NOMO-1 treated with dmso at 0.1 percent for 144 hours (cell line): ENCODE results near the gene PRKCB.

ENCODE experiments used
- DNase-seq: peaks from one replicate; lab custom pipeline; 2025; ENCODE audit not compliant: unreplicated experiment; lab: John Stamatoyannopoulos, UW

PRKCB gene

DNA sequence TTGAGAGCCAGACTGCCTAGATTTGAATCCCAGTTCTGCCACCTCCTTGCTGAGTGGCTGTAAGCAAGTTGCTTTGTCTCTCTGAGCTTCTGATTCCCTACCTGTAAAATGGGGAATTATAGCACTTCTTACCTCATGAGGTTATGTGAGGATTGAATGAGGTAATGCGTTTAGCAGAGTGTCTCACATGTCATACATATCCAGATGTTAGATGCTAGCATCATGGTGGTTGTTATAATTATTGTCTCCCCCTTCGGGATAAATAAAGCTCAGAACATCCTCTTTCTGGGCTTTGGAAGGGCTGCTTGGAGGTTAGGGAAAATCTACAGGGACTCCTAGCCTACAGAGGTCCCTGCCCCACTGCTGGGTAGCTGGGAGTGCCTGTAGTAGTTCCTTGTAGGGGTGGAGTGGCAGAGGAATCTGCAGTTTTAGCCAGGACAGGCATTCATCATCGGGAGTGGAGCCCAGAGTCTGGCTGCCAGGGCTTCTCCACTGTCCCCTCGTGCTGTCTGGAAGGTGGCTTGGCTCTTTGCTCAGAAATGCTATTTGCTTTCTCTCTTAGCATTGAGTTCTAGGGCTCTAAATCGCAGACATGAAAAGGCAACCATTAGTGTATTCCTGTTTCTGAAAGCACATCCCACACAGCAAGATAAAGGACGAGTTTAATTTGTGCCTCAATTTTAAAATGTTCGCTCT lies 282.5 kb downstream of the PRKCB start:
- no peak for DNase-seq

DNA sequence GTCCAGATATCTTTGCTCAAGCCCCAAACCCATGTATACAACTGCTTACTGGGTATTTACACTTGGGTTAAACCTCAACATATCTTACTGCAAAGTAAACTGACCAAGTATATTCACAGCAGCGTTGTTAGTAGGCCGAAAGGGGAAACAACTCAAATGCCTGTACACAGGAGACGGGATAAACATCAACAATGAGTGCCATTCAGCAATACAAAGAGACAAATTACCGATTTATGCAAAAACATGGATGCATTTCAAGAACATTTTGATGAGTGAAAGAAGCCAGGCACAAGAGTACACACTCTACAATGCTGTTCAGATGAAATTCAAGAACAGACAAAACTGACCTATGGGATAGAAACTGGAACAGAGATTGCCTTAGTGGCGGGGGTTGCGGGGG lies 284.0 kb downstream of the PRKCB start:
- no peak for DNase-seq

DNA sequence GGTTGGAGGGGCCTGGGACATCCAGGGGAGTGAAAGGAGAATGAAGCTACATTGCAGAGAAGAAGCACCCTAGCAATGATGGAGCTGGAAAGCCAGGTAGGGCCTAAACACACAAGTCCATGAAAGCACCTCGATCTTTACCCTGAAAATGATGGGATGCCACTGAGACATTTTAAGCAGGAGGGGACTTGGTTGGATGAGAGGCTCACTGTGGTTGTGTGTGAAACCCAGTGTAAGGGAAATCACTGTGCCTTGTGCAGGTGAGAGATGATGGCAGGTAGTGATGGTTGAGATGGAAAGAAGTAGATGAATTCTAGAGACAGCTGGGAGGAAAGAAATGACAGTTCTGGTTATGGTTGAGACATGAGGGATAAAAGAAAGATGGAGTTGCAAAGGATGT lies 287.5 kb downstream of the PRKCB start:
- DNase-seq, result no peak

GRCh38 chr16:24124291-24124690 lies 288.5 kb downstream of the PRKCB start:
- DNase-seq, result no peak

GRCh38 chr16:24125214-24125613 lies 289.4 kb downstream of the PRKCB start:
- no peak for DNase-seq

DNA sequence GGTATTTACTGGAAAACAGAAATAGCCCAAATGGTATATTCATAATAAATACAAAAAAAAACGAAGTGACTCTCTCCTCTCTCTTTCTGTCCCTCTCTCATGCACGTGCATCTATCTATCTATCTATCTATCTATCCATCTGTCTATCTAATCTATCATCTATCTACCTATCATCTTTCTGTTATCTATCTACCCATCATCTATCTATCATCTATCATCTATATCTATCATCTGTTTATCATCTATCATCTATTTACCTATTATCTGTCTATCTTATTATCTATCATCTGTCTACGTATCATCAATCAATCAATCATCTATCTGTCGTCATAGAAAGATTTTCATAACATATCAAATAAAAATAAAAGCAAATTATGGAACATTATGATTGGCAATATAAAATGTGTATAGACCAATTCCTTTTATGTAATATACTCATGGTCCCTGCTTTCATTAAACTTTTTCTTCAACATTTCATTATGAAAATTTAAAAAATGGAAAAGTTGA lies 293.7 kb downstream of the PRKCB start:
- DNase-seq, result no peak

GRCh38 chr16:24130494-24131085 lies 294.8 kb downstream of the PRKCB start:
- DNase-seq, result no peak

DNA sequence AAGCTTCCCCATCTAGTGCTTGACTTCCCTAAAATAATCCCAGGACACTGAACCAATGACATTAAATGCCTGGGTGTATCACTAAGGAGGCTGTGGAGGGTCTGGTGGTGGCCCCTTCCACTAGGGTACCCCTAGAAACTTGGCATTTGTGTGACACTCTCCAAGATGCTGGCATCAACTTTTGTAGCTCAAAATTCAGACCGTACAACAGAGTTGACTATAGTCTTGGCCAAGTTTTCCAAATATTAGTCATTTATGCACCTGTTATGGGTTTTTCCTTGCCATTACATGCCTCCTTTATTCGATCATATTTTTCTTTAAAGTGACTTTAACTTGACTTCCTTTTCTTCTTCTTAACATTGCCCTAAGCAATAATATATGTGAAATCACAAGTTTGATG lies 295.5 kb downstream of the PRKCB start:
- DNase-seq, result no peak

- DNase-seq, result no peak
Measured at GRCh38 chr16:24132048-24132796, 296.4 kb downstream of the PRKCB start.

GRCh38 chr16:24132797-24133155 lies 297.0 kb downstream of the PRKCB start:
- no peak for DNase-seq

DNA sequence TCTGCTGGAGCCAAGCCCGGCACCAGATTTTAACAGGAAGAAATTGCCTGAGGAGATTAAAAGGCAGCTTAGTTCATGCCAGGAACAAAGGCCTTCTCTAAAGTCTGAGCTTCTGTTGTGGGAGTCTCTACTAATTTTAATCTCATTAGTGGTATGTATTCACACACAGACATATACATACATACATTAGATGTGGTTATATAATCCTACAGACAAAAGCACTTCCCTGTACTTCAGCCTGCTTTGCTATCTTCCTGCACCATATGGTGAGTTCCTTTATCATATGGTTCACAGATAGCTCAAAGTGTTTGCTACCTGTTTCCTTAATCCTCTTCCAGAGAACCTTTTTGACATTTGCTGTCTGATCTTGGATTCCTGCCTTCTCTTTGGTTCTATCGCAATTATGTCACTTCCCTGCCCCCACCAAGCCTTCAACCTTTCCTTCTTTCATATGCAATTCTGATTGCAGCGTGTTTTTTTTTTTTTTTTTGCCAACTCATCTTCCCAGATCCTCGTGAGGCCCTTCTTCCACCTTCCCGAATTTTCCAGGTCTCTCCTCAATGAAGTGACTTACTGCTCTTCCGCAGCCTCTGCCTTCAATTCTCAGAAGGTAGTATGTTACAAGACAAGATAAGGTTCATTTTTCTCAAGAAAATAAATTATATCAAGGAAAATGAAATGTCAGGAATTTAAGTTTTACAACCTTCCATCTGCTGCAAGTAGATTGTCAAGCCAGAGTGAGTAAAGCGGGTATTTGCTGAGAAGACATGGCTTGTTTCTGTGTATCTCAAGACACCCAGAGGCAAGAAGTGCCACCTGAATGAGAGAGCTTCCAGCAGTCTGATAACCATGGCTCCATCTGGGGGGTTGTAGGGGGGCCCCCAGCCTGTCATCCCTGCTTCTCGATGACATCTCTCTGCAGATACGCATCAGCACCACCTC lies 300.1 kb downstream of the PRKCB start:
- no peak for DNase-seq

DNA sequence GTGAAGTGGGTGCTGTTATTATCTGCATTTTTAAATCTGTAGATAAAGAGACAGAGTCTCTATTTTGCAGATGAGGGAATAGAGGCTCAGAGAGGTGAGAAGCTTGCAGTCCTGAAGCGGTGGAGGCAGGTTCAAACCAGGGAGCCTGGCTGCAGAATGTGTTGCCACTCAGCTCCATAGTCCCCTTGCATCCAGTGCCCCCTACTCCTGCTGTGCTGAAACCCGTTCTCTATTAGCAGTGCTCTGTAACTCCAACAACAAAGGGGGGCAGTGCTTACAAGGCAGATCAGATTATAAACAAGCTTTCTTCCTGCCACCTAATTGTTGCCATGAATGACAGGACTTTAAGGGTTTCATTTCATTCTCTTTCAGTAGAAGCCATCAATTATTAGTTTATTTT lies 302.2 kb downstream of the PRKCB start:
- DNase-seq, result no peak

DNA sequence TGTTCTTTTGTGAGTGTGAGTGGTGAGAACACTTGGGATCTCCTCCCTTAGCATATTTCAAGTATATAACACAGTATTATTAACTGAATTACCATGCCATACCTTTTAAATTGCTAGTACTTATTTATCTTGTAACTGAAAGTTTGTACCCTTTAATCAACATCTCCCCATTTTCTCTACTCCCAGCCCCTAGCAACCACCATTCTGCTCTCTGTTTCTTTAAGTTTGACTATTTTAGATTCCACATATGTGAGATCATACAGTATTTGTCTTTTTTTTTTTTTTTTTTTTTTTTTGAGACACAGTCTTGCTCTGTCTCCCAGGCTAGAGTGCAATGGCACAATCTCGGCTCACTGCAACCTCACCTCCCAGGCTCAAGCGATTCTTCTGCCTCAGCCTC lies 302.8 kb downstream of the PRKCB start:
- DNase-seq, result no peak

- DNase-seq, result no peak
Measured at GRCh38 chr16:24139282-24139681, 303.5 kb downstream of the PRKCB start.

DNA sequence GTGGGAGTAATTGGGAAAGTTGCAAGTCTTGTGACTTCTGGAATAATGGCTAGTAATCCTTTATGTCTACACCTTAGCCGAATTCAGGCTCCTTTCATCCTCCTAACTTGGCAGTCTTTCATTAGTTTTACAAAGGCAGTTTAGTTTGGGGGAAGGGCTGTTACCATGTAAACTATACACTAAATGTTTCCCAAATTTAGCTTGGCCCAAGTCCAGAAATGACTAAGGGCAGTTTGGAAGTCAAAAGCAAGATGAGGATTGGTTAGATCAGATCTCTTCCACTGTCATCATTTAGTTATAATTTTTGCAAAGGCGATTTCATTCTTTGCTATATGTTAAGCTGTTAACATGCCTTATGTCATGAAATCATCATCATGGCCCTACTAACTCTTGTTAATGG lies 304.9 kb downstream of the PRKCB start:
- DNase-seq, result no peak

- no peak for DNase-seq
Measured at GRCh38 chr16:24141466-24141865, 305.7 kb downstream of the PRKCB start.

GRCh38 chr16:24141917-24142316 lies 306.1 kb downstream of the PRKCB start:
- no peak for DNase-seq

DNA sequence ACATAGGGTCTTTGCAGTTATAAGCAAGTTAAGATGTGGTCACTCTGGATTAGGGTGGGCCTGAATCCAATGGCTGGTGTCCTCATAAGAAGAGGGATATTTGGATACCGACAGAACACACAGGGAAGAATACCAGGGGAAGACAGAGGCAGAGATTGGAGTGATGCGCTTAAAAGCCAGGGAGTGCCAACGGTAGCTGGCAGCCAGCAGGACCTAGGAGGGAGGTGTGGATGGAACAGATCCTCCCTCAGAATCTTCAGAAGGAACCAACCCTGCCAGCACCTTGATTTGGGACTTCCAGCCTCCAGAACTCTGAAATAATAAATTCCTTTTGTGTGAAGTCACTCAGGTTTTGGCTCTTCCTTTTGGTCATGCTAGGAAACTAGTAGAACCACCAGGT lies 310.1 kb downstream of the PRKCB start:
- no peak for DNase-seq

DNA sequence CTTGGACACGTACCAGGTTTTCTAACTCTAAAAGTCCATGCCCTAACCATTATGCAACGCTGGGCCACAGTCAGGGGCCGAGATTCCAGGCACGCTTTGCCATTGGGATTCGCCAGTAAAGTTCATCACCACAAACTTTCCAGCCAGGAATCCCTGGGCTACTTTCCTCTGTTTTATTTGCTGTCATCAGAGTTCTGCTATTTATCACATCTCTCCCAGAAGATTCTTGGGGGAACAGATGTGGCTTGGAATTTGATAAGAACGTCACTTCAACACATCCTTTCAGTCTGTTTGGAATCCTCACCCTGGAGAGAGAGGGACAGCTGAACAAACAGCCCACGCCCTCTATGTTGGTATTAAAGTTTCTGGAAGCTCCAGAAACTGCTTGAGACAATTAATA lies 310.7 kb downstream of the PRKCB start:
- DNase-seq, result no peak

DNA sequence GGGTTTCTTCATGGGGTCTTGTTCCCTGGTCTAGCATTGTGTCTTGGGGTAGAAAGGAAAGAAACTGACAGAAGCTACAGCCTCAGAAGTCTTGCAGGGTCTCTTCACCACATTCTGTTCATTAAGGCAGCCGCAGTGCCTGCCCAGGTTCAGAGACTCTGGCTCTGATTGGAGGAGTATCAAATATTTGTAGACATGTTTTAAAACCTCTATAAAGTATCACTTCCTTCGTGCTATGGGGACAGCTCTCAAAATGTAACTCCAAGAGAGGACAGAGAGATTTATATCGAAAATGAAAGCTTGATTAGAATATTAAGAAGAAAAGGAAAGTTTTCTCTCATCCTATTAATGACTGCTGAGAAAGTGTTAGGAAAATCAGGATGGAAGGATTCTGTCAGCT lies 313.3 kb downstream of the PRKCB start:
- DNase-seq, result no peak

DNA sequence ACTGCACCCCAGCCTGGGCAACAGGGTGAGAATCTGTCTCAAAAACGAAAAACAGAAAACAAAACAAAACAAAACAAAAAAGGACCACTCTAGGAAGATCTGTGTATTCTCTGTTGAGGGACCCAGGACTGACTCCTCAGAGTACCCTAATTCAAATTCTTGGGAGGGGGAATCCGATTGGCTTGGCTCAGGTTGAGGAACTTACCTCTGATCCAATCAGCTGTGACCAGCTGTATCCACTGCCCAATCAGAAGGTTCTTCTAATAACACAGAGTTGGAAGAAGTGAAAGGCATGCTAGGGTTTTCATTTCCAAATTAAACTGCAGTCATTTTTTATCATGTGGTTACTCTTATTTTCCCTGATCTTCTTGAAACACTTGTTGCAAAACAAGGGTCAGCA lies 314.5 kb downstream of the PRKCB start:
- no peak for DNase-seq
